MM.1S (cell line): ENCODE measurements around the gene RAMAC.

ENCODE experiments used
- DNase-seq: peaks from one replicate; pipeline ENCODE4 v3.0.0-alpha.2; 2015
- H2AFZ ChIP-seq: fragments of 300-600 bp; sonication (generic); 2 replicates; pipeline ENCODE4 v1.6.0; 2016; ENCODE audit warnings: antibody characterized with exemption, low read length
- H3F3A ChIP-seq: fragments of 300-600 bp; sonication (generic); 2 replicates; pipeline ENCODE4 v1.6.1; 2016; ENCODE audit warnings: mild to moderate bottlenecking, antibody characterized with exemption, low read length, moderate library complexity, mixed read lengths; ENCODE audit not compliant: insufficient read depth
- H3K27ac ChIP-seq: fragments of 300-600 bp; sonication (generic); 2 replicates; pipeline ENCODE4 v1.5.1; 2016; ENCODE audit warnings: mild to moderate bottlenecking, low read length
- H3K27me3 ChIP-seq: fragments of 300-600 bp; sonication (generic); replicated peaks from 2 replicates; pipeline ENCODE4 v1.6.0; 2016; ENCODE audit warnings: low read length; ENCODE audit not compliant: insufficient read depth
- H3K36me3 ChIP-seq: fragments of 300-600 bp; sonication (generic); replicated peaks from 2 replicates; pipeline ENCODE4 v1.6.1; 2016; ENCODE audit warnings: mild to moderate bottlenecking, low read length, mixed read lengths; ENCODE audit not compliant: insufficient read depth
- H3K4me1 ChIP-seq: fragments of 300-600 bp; sonication (generic); 2 replicates; pipeline ENCODE4 v1.6.1; 2016; ENCODE audit warnings: low read length, mixed read lengths
- H3K4me2 ChIP-seq: fragments of 300-600 bp; sonication (generic); 2 replicates; pipeline ENCODE4 v1.6.0; 2016; ENCODE audit warnings: low read depth, low read length
- H3K4me3 ChIP-seq: fragments of 300-600 bp; sonication (generic); 2 replicates; pipeline ENCODE4 v1.5.1; 2016; ENCODE audit warnings: low read length, mixed read lengths
- H3K79me2 ChIP-seq: fragments of 300-600 bp; sonication (generic); 2 replicates; pipeline ENCODE4 v1.6.1; 2016; ENCODE audit warnings: mixed run types, low read length, mixed read lengths
- H3K9ac ChIP-seq: fragments of 300-600 bp; sonication (generic); 2 replicates; pipeline ENCODE4 v1.6.1; 2016; ENCODE audit warnings: low read length, mixed read lengths
- H3K9me2 ChIP-seq: fragments of 300-600 bp; sonication (generic); replicated peaks from 2 replicates; pipeline ENCODE4 v1.6.1; 2016; ENCODE audit warnings: mild to moderate bottlenecking, low read length, mixed read lengths; ENCODE audit not compliant: insufficient read depth
- H3K9me3 ChIP-seq: fragments of 300-600 bp; sonication (generic); replicated peaks from 2 replicates; pipeline ENCODE4 v1.6.1; 2016; ENCODE audit warnings: mild to moderate bottlenecking, low read length, mixed read lengths; ENCODE audit not compliant: insufficient read depth
- H4K20me1 ChIP-seq: fragments of 300-600 bp; sonication (generic); 2 replicates; pipeline ENCODE4 v1.6.1; 2016; ENCODE audit warnings: mild to moderate bottlenecking, low read length, moderate library complexity, mixed read lengths; ENCODE audit not compliant: insufficient read depth
- CTCF ChIP-seq: fragments of 300-600 bp; sonication (generic); IDR thresholded peaks from 2 replicates; pipeline ENCODE4 v1.5.1; 2016; ENCODE audit warnings: antibody characterized with exemption, low read length, mixed read lengths
- EZH2 ChIP-seq: fragments of 300-600 bp; sonication (generic); optimal IDR thresholded peaks from 2 replicates; pipeline ENCODE3; 2017; ENCODE audit warnings: low read depth, mild to moderate bottlenecking, antibody characterized with exemption, low read length, mixed read lengths
- EZH2phosphoT487 ChIP-seq: fragments of 300-600 bp; sonication (generic); IDR thresholded peaks from 2 replicates; pipeline ENCODE4 v1.6.1; 2018; ENCODE audit warnings: antibody characterized with exemption, low read length

RAMAC gene

GRCh38 chr15:83011271-83012075 lies 25.5 kb downstream of the RAMAC start, which contains the start of gene C15orf40:
Gene C15orf40, minus strand, starts transcription at chr15:83011639. Its CDS starts 32 bp downstream, at chr15:83011607.
- H4K20me1 ChIP-seq = no peaks in the 10 kb centered on the region
- H3K27me3 ChIP-seq = no peaks in the 10 kb centered on the region
- peak within 1 kb of the TSS; percentile 93 for H3K4me3 ChIP-seq
- no peaks in the 10 kb centered on the region for H3K9me3 ChIP-seq
- peak; percentile 96 for DNase-seq
- H3K9me2 ChIP-seq = no peaks in the 10 kb centered on the region
- H2AFZ ChIP-seq = peak within 1 kb of the TSS; percentile 96
- TF ChIP-seq EZH2phosphoT487 (no peak), EZH2 (no peak), CTCF (peak; percentile 80)
- 0 out of 2 replicates have a peak, but pooled peaks cover 4% of the 10 kb centered on the region for H3K36me3 ChIP-seq
- peak within 1 kb of the TSS; percentile 95 for H3K4me2 ChIP-seq
- H3K4me1 ChIP-seq = peaks cover 14% of the 10 kb centered on the region; the same call in 1 of the 2 replicates
- peak within 1 kb of the TSS; percentile 81 for H3K9ac ChIP-seq
- peaks cover 23% of the 10 kb centered on the region for H3K79me2 ChIP-seq
- peak within 1 kb of the TSS; percentile 73 for H3K27ac ChIP-seq
- H3F3A ChIP-seq = peaks cover 11% of the 10 kb centered on the region; the same call in 1 of the 2 replicates

GRCh38 chr15:83012076-83012426 lies 26.0 kb downstream of the RAMAC start:
- Histone ChIP-seq H3K4me3 (peak overlapping the region; percentile 93), H3K9me2 (no peaks in the 10 kb centered on the region), H4K20me1 (no peaks in the 10 kb centered on the region), H3K79me2 (peaks cover 22% of the 10 kb centered on the region), H3K4me2 (peak overlapping the region; percentile 95), H2AFZ (peak overlapping the region; percentile 96), H3K9ac (peak overlapping the region; percentile 55), H3K36me3 (0 out of 2 replicates have a peak, but pooled peaks cover 4% of the 10 kb centered on the region), H3K9me3 (no peaks in the 10 kb centered on the region), H3K27me3 (no peaks in the 10 kb centered on the region), H3K4me1 (peaks cover 14% of the 10 kb centered on the region; the same call in 1 of the 2 replicates), H3F3A (peaks cover 11% of the 10 kb centered on the region; the same call in 1 of the 2 replicates), H3K27ac (peak overlapping the region; percentile 73; the same call in 1 of the 2 replicates)
- no peak for DNase-seq
- no peak for TF ChIP-seq EZH2phosphoT487
- TF ChIP-seq CTCF = no peak
- no peak for TF ChIP-seq EZH2

- 0 out of 2 replicates have a peak, but pooled peaks cover 4% of the 10 kb centered on the region for H3K36me3 ChIP-seq
- peaks cover 11% of the 10 kb centered on the region; the same call in 1 of the 2 replicates for H3F3A ChIP-seq
- no peak overlapping the region for H3K27ac ChIP-seq
- peaks cover 19% of the 10 kb centered on the region for H3K79me2 ChIP-seq
- no peaks in the 10 kb centered on the region for H3K9me3 ChIP-seq
- no peaks in the 10 kb centered on the region for H3K27me3 ChIP-seq
- H4K20me1 ChIP-seq = no peaks in the 10 kb centered on the region
- H3K4me1 ChIP-seq = peaks cover 14% of the 10 kb centered on the region; the same call in 1 of the 2 replicates
- H2AFZ ChIP-seq = no peak overlapping the region
- no peak overlapping the region for H3K4me3 ChIP-seq
- H3K4me2 ChIP-seq = no peak overlapping the region; the same call in 1 of the 2 replicates
- DNase-seq = no peak
- TF ChIP-seq EZH2phosphoT487 (no peak), CTCF (no peak), EZH2 (no peak)
- no peak overlapping the region for H3K9ac ChIP-seq
- no peaks in the 10 kb centered on the region for H3K9me2 ChIP-seq
These were observed 26.6 kb downstream of the RAMAC start for GRCh38 chr15:83012636-83013035.
